PC-3 (cell line): ENCODE measurements around the gene PFN2. TPM values are rescaled to one million over a fixed set of nuclear protein-coding genes. Genes with fewer than 3 reads are reported as not detected.
A peak's percentile ranks its signal among the peaks of the same experiment; 100 is the strongest.

Experiments
- ATAC-seq: fragments of 200-7000 bp; cut with Tn5 transposase; 2 replicates; pipeline ENCODE4 v1.9.1; 2020; ENCODE audit warnings: mild to moderate bottlenecking, moderate library complexity
- BruUV-seq: library from RNA; stranded (reverse); fragments of 400-500 nt; replicated peaks from 2 replicates; lab custom pipeline; 2021; lab: Mats Ljungman, UMichigan
- CTCF ChIA-PET: fragments of 300-600 bp; sonication (Branson Sonifier 250); formaldehyde crosslinking; loops from one replicate; lab custom pipeline; 2022; ENCODE audit warnings: antibody characterized with exemption; lab: Charles Lee
- POLR2A ChIA-PET: fragments of 300-600 bp; sonication (Branson Sonifier 250); formaldehyde crosslinking; loops from one replicate; lab custom pipeline; 2022; ENCODE audit warnings: antibody characterized with exemption; ENCODE audit not compliant: unreplicated experiment; lab: Charles Lee
- DNase-seq: peaks from one replicate; pipeline ENCODE4 v3.0.0-alpha.2; 2015
- H2AFZ ChIP-seq: fragments of 300-600 bp; sonication (generic); 2 replicates; pipeline ENCODE4 v1.6.0; 2016; ENCODE audit warnings: antibody characterized with exemption, low read length
- H3F3A ChIP-seq: fragments of 300-600 bp; sonication (generic); one replicate; pipeline ENCODE4 v1.6.0; 2017; ENCODE audit warnings: antibody characterized with exemption, low read length, control low read depth, mild to moderate bottlenecking; ENCODE audit not compliant: unreplicated experiment
- H3K27ac ChIP-seq: fragments of 300-600 bp; sonication (generic); 2 replicates; pipeline ENCODE4 v1.5.1; 2016; ENCODE audit warnings: mild to moderate bottlenecking, low read length
- H3K27me3 ChIP-seq: fragments of 300-600 bp; sonication (generic); 2 replicates; pipeline ENCODE4 v1.6.1; 2016; ENCODE audit warnings: low read length, mixed read lengths
- H3K36me3 ChIP-seq: fragments of 300-600 bp; sonication (generic); 2 replicates; pipeline ENCODE4 v1.6.1; 2016; ENCODE audit warnings: low read depth, mixed run types, low read length, mixed read lengths
- H3K4me1 ChIP-seq: fragments of 300-600 bp; sonication (generic); 2 replicates; pipeline ENCODE4 v1.5.1; 2016; ENCODE audit warnings: low read length; ENCODE audit not compliant: insufficient read depth
- H3K4me2 ChIP-seq: fragments of 300-600 bp; sonication (generic); 2 replicates; pipeline ENCODE4 v1.6.0; 2016; ENCODE audit warnings: low read length
- H3K4me3 ChIP-seq: fragments of 300-600 bp; sonication (generic); 2 replicates; pipeline ENCODE4 v1.5.1; 2016; ENCODE audit warnings: mild to moderate bottlenecking, low read length, mixed read lengths
- H3K79me2 ChIP-seq: fragments of 300-600 bp; sonication (generic); 2 replicates; pipeline ENCODE4 v1.6.1; 2017; ENCODE audit warnings: low read length, mixed read lengths
- H3K9ac ChIP-seq: fragments of 300-600 bp; sonication (generic); 2 replicates; pipeline ENCODE4 v1.6.0; 2016; ENCODE audit warnings: mild to moderate bottlenecking, low read length
- H3K9me2 ChIP-seq: fragments of 300-600 bp; sonication (generic); replicated peaks from 2 replicates; pipeline ENCODE4 v1.6.1; 2016; ENCODE audit warnings: mixed run types, low read length, mixed read lengths
- H3K9me3 ChIP-seq: fragments of 300-600 bp; sonication (generic); 2 replicates; pipeline ENCODE4 v1.6.1; 2016; ENCODE audit warnings: low read length, mixed read lengths
- H4K20me1 ChIP-seq: fragments of 300-600 bp; sonication (generic); 2 replicates; pipeline ENCODE4 v1.6.1; 2016; ENCODE audit warnings: low read length, mixed read lengths
- CTCF ChIP-seq: fragments of 300-600 bp; sonication (generic); conservative IDR thresholded peaks from 2 replicates; pipeline ENCODE4 v1.5.1; 2017; ENCODE audit warnings: antibody characterized with exemption, low read depth, mild to moderate bottlenecking, low read length
- EZH2 ChIP-seq: fragments of 300-600 bp; sonication (generic); IDR thresholded peaks from one replicate; pipeline ENCODE4 v1.6.1; 2017; ENCODE audit warnings: antibody characterized with exemption, mild to moderate bottlenecking, low read length; ENCODE audit not compliant: unreplicated experiment
- EZH2phosphoT487 ChIP-seq: fragments of 300-600 bp; sonication (generic); IDR thresholded peaks from 2 replicates; pipeline ENCODE4 v1.6.1; 2018; ENCODE audit warnings: mild to moderate bottlenecking, antibody characterized with exemption, low read length, borderline replicate concordance
- intact Hi-C: fragments of 100-400 bp; cut with micrococcal nuclease; formaldehyde crosslinking; loops from 2 replicates; pipeline ENCODE4 v1.9.0; 2023
- total RNA-seq: library from RNA; depleted of rRNA; stranded (reverse); fragments of >200 nt; gene quantifications from 2 replicates; pipeline ENCODE4 v1.2.3, GENCODE V29; 2014

The PFN2 gene
- total RNA-seq, 1 experiment from 2014 or later = 213 TPM

- POLR2A ChIA-PET = no interaction called here
Measured at GRCh38 chr3:149971403-149972075, 844 bp upstream of the PFN2 start.

GRCh38 chr3:149969940-149970715, 567 bp downstream of the PFN2 start:
- H3K4me3 ChIP-seq = peak overlapping the region; percentile 79
- ATAC-seq = peak; percentile 27
- H3K27ac ChIP-seq = peak overlapping the region; percentile 86
- no peaks in the 10 kb centered on the region for H3K9me2 ChIP-seq
- peaks cover 27% of the 10 kb centered on the region for H4K20me1 ChIP-seq
- peaks cover 31% of the 10 kb centered on the region for H3K4me1 ChIP-seq
- POLR2A ChIA-PET = interaction anchor here (0.6 to 0.9 kb wide), 3 partner anchors 109 to 267 kb away, joined by 3 to 13 read pairs (median 11); no protein-coding TSS in a partner anchor
- DNase-seq = peak; percentile 75
- H2AFZ ChIP-seq = peak overlapping the region; percentile 69
- no peaks in the 10 kb centered on the region for H3K9me3 ChIP-seq
- H3K9ac ChIP-seq = peak overlapping the region; percentile 94
- peak overlapping the region; percentile 91 for H3K4me2 ChIP-seq
- CTCF ChIA-PET = interaction anchor here (0.6 to 3.3 kb wide), 5 partner anchors 106 to 250 kb away, joined by 3 to 45 read pairs (median 4); no protein-coding TSS in a partner anchor
- TF ChIP-seq CTCF (no peak), EZH2 (no peak), EZH2phosphoT487 (no peak)
- peaks cover 82% of the 10 kb centered on the region for H3K79me2 ChIP-seq
- no peaks in the 10 kb centered on the region for H3F3A ChIP-seq
- no peaks in the 10 kb centered on the region for H3K27me3 ChIP-seq
- H3K36me3 ChIP-seq = peaks cover 27% of the 10 kb centered on the region
- no TSS peak for BruUV-seq
- intact Hi-C loops = loop anchor here (2.0 to 10.0 kb wide), 3 partner anchors 109 to 525 kb away; partner anchors contain the start of gene TSC22D2

More at GRCh38 chr3:149971403-149972075, 844 bp upstream of the PFN2 start:
- peak overlapping the region; percentile 79 for H3K4me3 ChIP-seq
- H3K27ac ChIP-seq = peak overlapping the region; percentile 55
- no peaks in the 10 kb centered on the region for H3K9me2 ChIP-seq
- BruUV-seq = TSS peak; percentile 61
- peaks cover 22% of the 10 kb centered on the region for H3K4me1 ChIP-seq
- peak overlapping the region; percentile 94 for H3K4me2 ChIP-seq
- H3K27me3 ChIP-seq = no peaks in the 10 kb centered on the region
- peak overlapping the region; percentile 94 for H3K9ac ChIP-seq
- DNase-seq (peak; percentile 67), ATAC-seq (peak; percentile 32)
- H3K9me3 ChIP-seq = no peaks in the 10 kb centered on the region
- peak overlapping the region; percentile 77 for H2AFZ ChIP-seq
- CTCF ChIA-PET = interaction anchor here (3.3 kb wide), 1 partner anchor 213 kb away, joined by 45 read pairs; no protein-coding TSS in a partner anchor
- TF ChIP-seq EZH2 = no peak
- no peak for TF ChIP-seq CTCF
- no peak for TF ChIP-seq EZH2phosphoT487
- H4K20me1 ChIP-seq = peaks cover 14% of the 10 kb centered on the region
- peaks cover 68% of the 10 kb centered on the region for H3K79me2 ChIP-seq
- intact Hi-C loops = loop anchor here (2.0 kb wide), 1 partner anchor 107 kb away; no protein-coding TSS in a partner anchor
- no peaks in the 10 kb centered on the region for H3F3A ChIP-seq
- H3K36me3 ChIP-seq = peaks cover 14% of the 10 kb centered on the region
